Kidney (tissue), 14 donors: ENCODE measurements around the gene TEP1. TPM values are rescaled to one million over a fixed set of nuclear protein-coding genes. Genes with fewer than 3 reads are reported as not detected.
"Not testable (repeated sequence)": the region's sequence is repeated elsewhere in the genome, so short reads cannot be mapped to it uniquely, and the experiment has no call there.

Experiments
- DNase-seq, 5 donors: peaks; one replicate each; pipeline ENCODE4 v3.0.0-alpha.2; 2013 to 2020
- FAIRE-seq: peaks from 2 replicates; lab custom pipeline; 2012; peaks lifted over from hg19 to GRCh38; lab: Jason Lieb, UNC
- H3K27ac ChIP-seq, 2 donors: one replicate each; pipeline ENCODE4 v1.7.0; 2013; ENCODE audit warnings: low read depth in 2 of 2, low read length in 2 of 2, inconsistent platforms in 1 of 2
- H3K27me3 ChIP-seq: one replicate; pipeline ENCODE4 v1.7.1; 2013; ENCODE audit warnings: low read length, inconsistent platforms; ENCODE audit not compliant: control insufficient read depth, insufficient read depth
- H3K36me3 ChIP-seq, 3 donors: one replicate each; pipeline versions ENCODE4 v1.7.0 to v1.7.1; 2013; ENCODE audit warnings: low read length in 3 of 3, control low read depth in 1 of 3, inconsistent platforms in 1 of 3; ENCODE audit not compliant: insufficient read depth in 3 of 3, control insufficient read depth in 2 of 3
- H3K4me1 ChIP-seq, 3 donors: one replicate each; pipeline versions ENCODE4 v1.7.0 to v1.7.1; 2013; ENCODE audit warnings: low read length in 3 of 3, inconsistent platforms in 1 of 3, low read depth in 1 of 3; ENCODE audit not compliant: control insufficient read depth in 2 of 3, insufficient read depth in 2 of 3
- H3K4me3 ChIP-seq, 3 donors: one replicate each; pipeline versions ENCODE4 v1.7.0 to v1.8.1; 2013; ENCODE audit warnings: low read length in 3 of 3, control low read depth in 1 of 3, inconsistent platforms in 1 of 3
- H3K9ac ChIP-seq, 3 donors: one replicate each; pipeline versions ENCODE4 v1.7.0 to v1.7.1; 2013; ENCODE audit warnings: low read length in 3 of 3, control low read depth in 1 of 3, inconsistent platforms in 1 of 3
- H3K9me3 ChIP-seq, 3 donors: one replicate each; pipeline versions ENCODE4 v1.7.0 to v1.7.1; 2013; ENCODE audit warnings: low read length in 3 of 3, control low read depth in 1 of 3, inconsistent platforms in 1 of 3; ENCODE audit not compliant: control insufficient read depth in 2 of 3, insufficient read depth in 1 of 3
- intact Hi-C: fragments of 100-400 bp; cut with DNase I; formaldehyde crosslinking; loops from one replicate; pipeline ENCODE4 v1.11.1; 2022
- polyA plus RNA-seq: library from polyadenylated mRNA; stranded (reverse); fragments of 350-450 nt; fragmentation: Illumina TruSeq; extraction: RNeasy Lipid Tissue Mini Kit (QIAGEN cat#74804); gene quantifications from one replicate; pipeline ENCODE4 v1.2.3, GENCODE V29; 2014; ENCODE audit warnings: low read depth, low replicate concordance; ENCODE audit not compliant: insufficient read depth
- total RNA-seq: library from RNA; stranded (reverse); fragmentation: NEBNext Ultra II Directional; extraction: Animal tissue kit (Norgen Biotek cat#: 25700); gene quantifications from one replicate; pipeline ENCODE4 v1.2.1, GENCODE V29; 2021
- TF ChIP-seq, protein P1 (sequence below): IDR thresholded peaks from 3 replicates; pipeline ENCODE4 v1.5.1; 2012; ENCODE audit warnings: mild to moderate bottlenecking, moderate library complexity, borderline replicate concordance; ENCODE audit not compliant: insufficient read depth; ENCODE audit errors: extremely low read depth
- donor health status: control.
- donor health status: control.
- donor health status: control.
- donor health status: control.
- donor health status: control.
- donor health status: DM: yes; HTN: yes; CAD: no.
- donor health status: Normal renal cell carcinoma (clear cell type).

The TEP1 gene
- total and polyA plus RNA-seq, 2 donors from 2014 or later = 11.2 to 45.2 TPM

DNA sequence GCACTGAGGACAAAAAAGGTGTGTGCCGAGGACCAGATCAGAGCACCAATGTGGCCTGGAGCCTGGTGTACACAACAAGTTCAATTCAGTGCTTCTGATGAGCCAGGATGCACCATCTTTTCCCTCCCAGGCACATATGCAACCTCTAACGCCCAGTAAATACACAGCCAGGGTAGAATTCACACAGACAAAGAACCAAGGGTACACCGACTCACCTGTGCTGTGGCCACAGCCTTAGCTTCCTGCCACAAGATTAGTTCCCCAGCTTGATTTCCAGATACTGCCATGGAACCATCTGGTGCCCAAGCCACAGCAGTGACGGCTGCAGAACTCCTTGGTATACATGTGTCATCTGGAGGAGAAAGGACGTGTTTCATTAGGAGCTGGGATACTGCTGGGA, 40.5 kb downstream of the TEP1 start:
- peaks cover 3 to 62% (median 46%) of the 10 kb centered on the region in 3 donors for H3K36me3 ChIP-seq
- no peaks in the 10 kb centered on the region for H3K4me1 ChIP-seq
- intact Hi-C loops = no loop called here
- H3K4me3 ChIP-seq = no peak overlapping the region
- H3K27me3 ChIP-seq = no peaks in the 10 kb centered on the region
- FAIRE-seq (no peak), DNase-seq (no peak)
- H3K27ac ChIP-seq = no peak overlapping the region
- H3K9ac ChIP-seq = no peak overlapping the region
- TF ChIP-seq, protein P1, sequence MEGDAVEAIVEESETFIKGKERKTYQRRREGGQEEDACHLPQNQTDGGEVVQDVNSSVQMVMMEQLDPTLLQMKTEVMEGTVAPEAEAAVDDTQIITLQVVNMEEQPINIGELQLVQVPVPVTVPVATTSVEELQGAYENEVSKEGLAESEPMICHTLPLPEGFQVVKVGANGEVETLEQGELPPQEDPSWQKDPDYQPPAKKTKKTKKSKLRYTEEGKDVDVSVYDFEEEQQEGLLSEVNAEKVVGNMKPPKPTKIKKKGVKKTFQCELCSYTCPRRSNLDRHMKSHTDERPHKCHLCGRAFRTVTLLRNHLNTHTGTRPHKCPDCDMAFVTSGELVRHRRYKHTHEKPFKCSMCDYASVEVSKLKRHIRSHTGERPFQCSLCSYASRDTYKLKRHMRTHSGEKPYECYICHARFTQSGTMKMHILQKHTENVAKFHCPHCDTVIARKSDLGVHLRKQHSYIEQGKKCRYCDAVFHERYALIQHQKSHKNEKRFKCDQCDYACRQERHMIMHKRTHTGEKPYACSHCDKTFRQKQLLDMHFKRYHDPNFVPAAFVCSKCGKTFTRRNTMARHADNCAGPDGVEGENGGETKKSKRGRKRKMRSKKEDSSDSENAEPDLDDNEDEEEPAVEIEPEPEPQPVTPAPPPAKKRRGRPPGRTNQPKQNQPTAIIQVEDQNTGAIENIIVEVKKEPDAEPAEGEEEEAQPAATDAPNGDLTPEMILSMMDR = no peak
- no peaks in the 10 kb centered on the region for H3K9me3 ChIP-seq

DNA sequence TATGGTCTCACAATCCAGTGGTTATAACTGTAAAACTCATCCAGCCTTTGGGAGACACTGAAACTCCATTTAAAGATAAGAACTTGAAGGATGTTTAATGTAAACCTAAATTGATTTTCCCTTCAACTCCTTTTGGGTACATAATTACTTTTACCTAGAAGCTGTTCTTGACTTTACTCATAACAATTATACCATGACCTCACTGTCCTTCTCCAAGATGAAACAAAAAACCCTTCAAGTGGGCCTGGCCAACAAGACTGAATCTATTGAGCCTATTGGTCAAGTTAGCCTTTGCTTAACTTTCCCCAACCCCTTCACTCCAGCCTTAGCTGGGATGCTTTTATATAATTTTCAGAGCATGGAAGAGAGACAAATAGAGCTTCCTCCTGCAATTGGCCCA, 47.4 kb downstream of the TEP1 start:
- Histone ChIP-seq H3K27ac (no peak overlapping the region), H3K4me3 (no peak overlapping the region), H3K9me3 (no peaks in the 10 kb centered on the region), H3K4me1 (no peaks in the 10 kb centered on the region), H3K27me3 (no peaks in the 10 kb centered on the region), H3K36me3 (peaks cover 0 to 18% (median 17%) of the 10 kb centered on the region in 3 donors), H3K9ac (no peak overlapping the region)
- DNase-seq (no peak), FAIRE-seq (no peak)
- TF ChIP-seq, protein P1 = no peak
- intact Hi-C loops = no loop called here

DNA sequence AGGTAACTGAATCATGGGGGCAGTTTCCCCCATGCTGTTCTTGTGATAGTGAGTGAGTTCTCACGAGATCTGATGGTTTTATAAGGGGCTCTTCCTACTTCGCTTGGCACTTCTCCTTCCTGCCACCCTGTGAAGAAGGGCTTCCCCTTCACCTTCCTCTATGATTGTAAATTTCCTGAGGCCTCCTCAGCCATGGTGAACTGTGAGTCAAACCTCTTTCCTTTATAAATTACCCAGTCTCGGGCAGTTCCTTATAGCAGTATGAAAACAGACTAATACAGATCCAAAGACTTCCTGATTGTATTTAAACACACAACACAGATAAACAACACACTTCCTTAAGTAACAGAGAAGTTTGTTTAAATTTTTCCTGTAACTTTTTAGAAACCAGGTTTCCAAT, 54.8 kb downstream of the TEP1 start:
- H3K36me3 ChIP-seq = peaks cover 6 to 46% (median 28%) of the 10 kb centered on the region in 3 donors
- DNase-seq, H3K27me3 ChIP-seq, intact Hi-C loops, H3K9me3 ChIP-seq, FAIRE-seq, H3K27ac ChIP-seq, H3K9ac ChIP-seq, H3K4me1 ChIP-seq, H3K4me3 ChIP-seq: not testable (repeated sequence)

DNA sequence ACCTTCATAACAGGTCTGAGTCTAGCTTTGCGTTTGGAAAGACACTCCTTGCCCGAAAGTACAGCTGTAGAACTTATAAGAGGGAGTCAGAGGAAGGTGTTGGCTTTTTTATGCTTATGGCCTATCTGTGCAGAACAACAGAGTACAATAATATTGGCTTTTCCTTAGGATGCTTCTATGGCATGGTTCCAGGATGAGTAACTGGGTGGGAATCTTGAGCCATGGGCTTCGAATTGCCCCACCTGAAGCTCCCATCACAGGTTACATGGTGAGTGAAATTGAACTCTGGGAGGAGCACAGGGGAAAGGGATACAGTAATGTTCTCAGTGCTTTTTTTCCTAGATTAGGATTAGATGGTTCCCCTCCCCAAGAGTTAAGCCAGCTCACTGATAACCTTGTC, 56.9 kb downstream of the TEP1 start:
- Histone ChIP-seq H3K4me3 (no peak overlapping the region), H3K9me3 (no peaks in the 10 kb centered on the region), H3K4me1 (no peaks in the 10 kb centered on the region), H3K27me3 (no peaks in the 10 kb centered on the region), H3K27ac (no peak overlapping the region), H3K9ac (no peak overlapping the region), H3K36me3 (peaks cover 6 to 47% (median 32%) of the 10 kb centered on the region in 3 donors)
- TF ChIP-seq, protein P1 = no peak
- intact Hi-C loops = no loop called here
- no peak for FAIRE-seq
- DNase-seq = no peak
